HepG2 (cell line): ENCODE data around the gene ALDOA. TPM values are rescaled to one million over a fixed set of nuclear protein-coding genes. Genes with fewer than 3 reads are reported as not detected.

ENCODE experiments used
- AGO2 ChIP-seq: fragments of 200-400 bp; formaldehyde crosslinking; optimal IDR thresholded peaks from 2 replicates; pipeline ENCODE3; 2017; ENCODE audit warnings: mild to moderate bottlenecking, low read depth, low read length, moderate library complexity
- CENPX ChIP-seq: sonication (generic); formaldehyde crosslinking; IDR thresholded peaks from 2 replicates; pipeline ENCODE4 v1.9.0; 2021; ENCODE audit warnings: mild to moderate bottlenecking, missing genetic modification reagents, moderate library complexity
- GABPB1 ChIP-seq: IDR thresholded peaks from 2 replicates; pipeline ENCODE4 v1.6.1; 2016; ENCODE audit warnings: mild to moderate bottlenecking, missing genetic modification reagents, moderate library complexity, missing compliant biosample characterization
- HNRNPLL ChIP-seq: fragments of 200-400 bp; formaldehyde crosslinking; IDR thresholded peaks from 2 replicates; pipeline ENCODE4 v1.6.1; 2017; ENCODE audit warnings: mild to moderate bottlenecking, low read depth, low read length; ENCODE audit not compliant: poor library complexity, severe bottlenecking
- HNRNPUL1 ChIP-seq: fragments of 200-400 bp; formaldehyde crosslinking; IDR thresholded peaks from 2 replicates; pipeline ENCODE4 v1.6.1; 2017; ENCODE audit warnings: low read depth, mild to moderate bottlenecking, low read length, moderate library complexity
- KMT2B ChIP-seq: IDR thresholded peaks from 2 replicates; pipeline ENCODE4 v1.6.1; 2016; ENCODE audit warnings: missing genetic modification reagents, missing compliant biosample characterization
- RBFOX2 ChIP-seq: fragments of 200-400 bp; formaldehyde crosslinking; IDR thresholded peaks from 2 replicates; pipeline ENCODE4 v1.6.1; 2017; ENCODE audit warnings: low read depth, mild to moderate bottlenecking, low read length
- SIN3A ChIP-seq: IDR thresholded peaks from 2 replicates; pipeline ENCODE4 v1.6.1; 2011; ENCODE audit warnings: low read depth, mild to moderate bottlenecking, control low read depth, low read length, borderline replicate concordance
- ZNF207 ChIP-seq: fragments of 450-650 bp; IDR thresholded peaks from 2 replicates; pipeline ENCODE4 v1.6.1; 2016; ENCODE audit warnings: antibody characterized with exemption, borderline replicate concordance
- ZNF652 ChIP-seq: IDR thresholded peaks from 2 replicates; pipeline ENCODE4 v1.6.1; 2016; ENCODE audit warnings: low read depth, borderline replicate concordance
- ZNF747 ChIP-seq: sonication (generic); formaldehyde crosslinking; IDR thresholded peaks from 2 replicates; pipeline ENCODE4 v1.8.1; 2023; ENCODE audit warnings: missing genetic modification reagents, mild to moderate bottlenecking, borderline replicate concordance
- ZNF761 ChIP-seq: sonication (generic); formaldehyde crosslinking; conservative IDR thresholded peaks from 2 replicates; pipeline ENCODE4 v1.4.0; 2020; ENCODE audit warnings: mild to moderate bottlenecking, missing genetic modification reagents
- ZSCAN9 ChIP-seq: IDR thresholded peaks from 2 replicates; pipeline ENCODE4 v1.6.1; 2016; ENCODE audit warnings: borderline replicate concordance
- polyA plus RNA-seq, 8 experiments: library from polyadenylated mRNA; depleted of rRNA in 3 of 8; stranded (reverse) in 7 of 8; unstranded in 1 of 8; fragments of >200 nt; fragmentation: Illumina TruSeq in 4 of 8; extraction: Trizol in 4 of 8; gene quantifications; 2 replicates each; pipeline versions ENCODE4 v1.2.1 to v1.2.3, GENCODE V29; 2011 to 2016; ENCODE audit warnings: low read depth in 4 of 8, missing spikeins in 1 of 8, mixed read lengths in 1 of 8; ENCODE audit not compliant: insufficient read depth in 1 of 8
- total RNA-seq, 5 experiments: library from RNA; depleted of rRNA; stranded (reverse); fragments of >200 nt; fragmentation: Illumina TruSeq; extraction: Trizol; gene quantifications; 2 replicates each; pipeline ENCODE4 v1.2.3, GENCODE V29; 2016; ENCODE audit warnings: low read depth in 1 of 5
- TF ChIP-seq, protein P1 (sequence below): sonication (generic); formaldehyde crosslinking; IDR thresholded peaks from 2 replicates; pipeline ENCODE4 v1.5.1; 2020; ENCODE audit warnings: mild to moderate bottlenecking, missing genetic modification reagents, moderate library complexity
- TF ChIP-seq, protein P2 (sequence below): sonication (generic); formaldehyde crosslinking; IDR thresholded peaks from 2 replicates; pipeline ENCODE4 v1.9.0; 2021; ENCODE audit warnings: missing genetic modification reagents, mild to moderate bottlenecking, borderline replicate concordance
- TF ChIP-seq, protein P3 (sequence below): IDR thresholded peaks from 2 replicates; pipeline ENCODE4 v1.6.1; 2016; ENCODE audit warnings: mild to moderate bottlenecking, missing biosample characterization, missing genetic modification reagents
- TF ChIP-seq, protein P4 (sequence below): IDR thresholded peaks from 2 replicates; pipeline ENCODE4 v1.6.1; 2016; ENCODE audit warnings: low read depth, borderline replicate concordance
- TF ChIP-seq, protein P5 (sequence below): sonication (generic); formaldehyde crosslinking; IDR thresholded peaks from 2 replicates; pipeline ENCODE4 v1.4.0; 2020; ENCODE audit warnings: missing genetic modification reagents
- TF ChIP-seq, protein P6 (sequence below): sonication (generic); formaldehyde crosslinking; IDR thresholded peaks from 2 replicates; pipeline ENCODE4 v1.4.0; 2020; ENCODE audit warnings: missing genetic modification reagents

ALDOA gene
- total and polyA plus RNA-seq, 2 of the 13 experiments (the other 11 are each of a cell fraction or from before 2014, with no cell fraction given), result 925 to 1,884 TPM

DNA sequence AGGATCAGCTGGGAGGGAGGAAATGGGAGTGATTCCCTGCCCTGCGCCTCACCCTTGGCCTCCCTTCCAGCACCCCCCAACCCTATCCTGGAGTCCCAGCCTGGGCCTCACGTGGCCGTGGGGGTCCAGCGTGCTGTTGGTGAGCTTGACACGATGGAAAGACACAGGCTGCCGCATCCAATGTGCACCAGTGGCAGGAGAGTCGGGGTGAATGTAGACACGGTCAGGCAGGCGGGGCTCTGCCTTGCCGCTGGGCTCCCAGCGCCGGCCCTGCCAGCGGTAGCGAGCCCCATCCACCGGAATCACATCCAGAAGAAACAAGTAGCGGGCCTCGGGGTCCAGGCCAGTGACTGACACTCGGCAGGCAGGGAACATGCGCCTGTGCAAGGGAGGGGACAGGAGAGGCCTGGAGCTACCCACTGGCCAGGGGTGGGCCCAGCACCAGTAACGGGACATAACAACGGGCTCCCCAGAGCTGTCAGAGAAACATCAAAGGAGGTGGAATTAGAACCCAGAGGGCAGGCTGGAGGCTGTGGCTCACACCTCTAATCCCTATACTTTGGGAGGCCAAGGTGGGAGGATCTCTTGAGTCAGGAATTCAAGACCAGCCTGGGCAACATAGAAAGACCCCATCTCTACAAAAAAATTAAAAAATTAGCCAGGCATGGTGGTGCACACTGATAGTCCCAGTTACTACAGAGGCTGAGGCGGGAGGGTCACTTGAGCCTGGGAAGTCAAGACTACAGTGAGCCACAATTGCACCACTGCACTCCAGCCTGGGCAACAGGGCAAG lies 23.5 kb downstream of the ALDOA start (continued):
- no peak for TF ChIP-seq ZNF761 (CRISPR knock-in tag)
- TF ChIP-seq ZNF207, result no peak
- TF ChIP-seq, protein P1, sequence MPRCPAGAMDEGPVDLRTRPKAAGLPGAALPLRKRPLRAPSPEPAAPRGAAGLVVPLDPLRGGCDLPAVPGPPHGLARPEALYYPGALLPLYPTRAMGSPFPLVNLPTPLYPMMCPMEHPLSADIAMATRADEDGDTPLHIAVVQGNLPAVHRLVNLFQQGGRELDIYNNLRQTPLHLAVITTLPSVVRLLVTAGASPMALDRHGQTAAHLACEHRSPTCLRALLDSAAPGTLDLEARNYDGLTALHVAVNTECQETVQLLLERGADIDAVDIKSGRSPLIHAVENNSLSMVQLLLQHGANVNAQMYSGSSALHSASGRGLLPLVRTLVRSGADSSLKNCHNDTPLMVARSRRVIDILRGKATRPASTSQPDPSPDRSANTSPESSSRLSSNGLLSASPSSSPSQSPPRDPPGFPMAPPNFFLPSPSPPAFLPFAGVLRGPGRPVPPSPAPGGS, result no peak
- peak; percentile 60 for TF ChIP-seq HNRNPLL
- no peak for TF ChIP-seq ZNF652 (CRISPR knock-in tag)
- TF ChIP-seq ZNF747, result no peak
- TF ChIP-seq AGO2, result peak; percentile 79
- no peak for TF ChIP-seq CENPX (CRISPR knock-in tag)
- TF ChIP-seq, protein P2, sequence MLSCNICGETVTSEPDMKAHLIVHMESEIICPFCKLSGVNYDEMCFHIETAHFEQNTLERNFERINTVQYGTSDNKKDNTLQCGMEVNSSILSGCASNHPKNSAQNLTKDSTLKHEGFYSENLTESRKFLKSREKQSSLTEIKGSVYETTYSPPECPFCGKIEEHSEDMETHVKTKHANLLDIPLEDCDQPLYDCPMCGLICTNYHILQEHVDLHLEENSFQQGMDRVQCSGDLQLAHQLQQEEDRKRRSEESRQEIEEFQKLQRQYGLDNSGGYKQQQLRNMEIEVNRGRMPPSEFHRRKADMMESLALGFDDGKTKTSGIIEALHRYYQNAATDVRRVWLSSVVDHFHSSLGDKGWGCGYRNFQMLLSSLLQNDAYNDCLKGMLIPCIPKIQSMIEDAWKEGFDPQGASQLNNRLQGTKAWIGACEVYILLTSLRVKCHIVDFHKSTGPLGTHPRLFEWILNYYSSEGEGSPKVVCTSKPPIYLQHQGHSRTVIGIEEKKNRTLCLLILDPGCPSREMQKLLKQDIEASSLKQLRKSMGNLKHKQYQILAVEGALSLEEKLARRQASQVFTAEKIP, result no peak
- TF ChIP-seq, protein P3, sequence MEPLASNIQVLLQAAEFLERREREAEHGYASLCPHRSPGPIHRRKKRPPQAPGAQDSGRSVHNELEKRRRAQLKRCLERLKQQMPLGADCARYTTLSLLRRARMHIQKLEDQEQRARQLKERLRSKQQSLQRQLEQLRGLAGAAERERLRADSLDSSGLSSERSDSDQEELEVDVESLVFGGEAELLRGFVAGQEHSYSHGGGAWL (CRISPR knock-in tag), result no peak
- no peak for TF ChIP-seq KMT2B (CRISPR knock-in tag)
- TF ChIP-seq RBFOX2, result no peak
- no peak for TF ChIP-seq ZSCAN9 (CRISPR knock-in tag)
- TF ChIP-seq, protein P4, sequence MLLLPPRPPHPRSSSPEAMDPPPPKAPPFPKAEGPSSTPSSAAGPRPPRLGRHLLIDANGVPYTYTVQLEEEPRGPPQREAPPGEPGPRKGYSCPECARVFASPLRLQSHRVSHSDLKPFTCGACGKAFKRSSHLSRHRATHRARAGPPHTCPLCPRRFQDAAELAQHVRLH (CRISPR knock-in tag), result peak; percentile 79; the same call in 1 of the 2 replicates
- TF ChIP-seq SIN3A, result no peak
- TF ChIP-seq, protein P5, sequence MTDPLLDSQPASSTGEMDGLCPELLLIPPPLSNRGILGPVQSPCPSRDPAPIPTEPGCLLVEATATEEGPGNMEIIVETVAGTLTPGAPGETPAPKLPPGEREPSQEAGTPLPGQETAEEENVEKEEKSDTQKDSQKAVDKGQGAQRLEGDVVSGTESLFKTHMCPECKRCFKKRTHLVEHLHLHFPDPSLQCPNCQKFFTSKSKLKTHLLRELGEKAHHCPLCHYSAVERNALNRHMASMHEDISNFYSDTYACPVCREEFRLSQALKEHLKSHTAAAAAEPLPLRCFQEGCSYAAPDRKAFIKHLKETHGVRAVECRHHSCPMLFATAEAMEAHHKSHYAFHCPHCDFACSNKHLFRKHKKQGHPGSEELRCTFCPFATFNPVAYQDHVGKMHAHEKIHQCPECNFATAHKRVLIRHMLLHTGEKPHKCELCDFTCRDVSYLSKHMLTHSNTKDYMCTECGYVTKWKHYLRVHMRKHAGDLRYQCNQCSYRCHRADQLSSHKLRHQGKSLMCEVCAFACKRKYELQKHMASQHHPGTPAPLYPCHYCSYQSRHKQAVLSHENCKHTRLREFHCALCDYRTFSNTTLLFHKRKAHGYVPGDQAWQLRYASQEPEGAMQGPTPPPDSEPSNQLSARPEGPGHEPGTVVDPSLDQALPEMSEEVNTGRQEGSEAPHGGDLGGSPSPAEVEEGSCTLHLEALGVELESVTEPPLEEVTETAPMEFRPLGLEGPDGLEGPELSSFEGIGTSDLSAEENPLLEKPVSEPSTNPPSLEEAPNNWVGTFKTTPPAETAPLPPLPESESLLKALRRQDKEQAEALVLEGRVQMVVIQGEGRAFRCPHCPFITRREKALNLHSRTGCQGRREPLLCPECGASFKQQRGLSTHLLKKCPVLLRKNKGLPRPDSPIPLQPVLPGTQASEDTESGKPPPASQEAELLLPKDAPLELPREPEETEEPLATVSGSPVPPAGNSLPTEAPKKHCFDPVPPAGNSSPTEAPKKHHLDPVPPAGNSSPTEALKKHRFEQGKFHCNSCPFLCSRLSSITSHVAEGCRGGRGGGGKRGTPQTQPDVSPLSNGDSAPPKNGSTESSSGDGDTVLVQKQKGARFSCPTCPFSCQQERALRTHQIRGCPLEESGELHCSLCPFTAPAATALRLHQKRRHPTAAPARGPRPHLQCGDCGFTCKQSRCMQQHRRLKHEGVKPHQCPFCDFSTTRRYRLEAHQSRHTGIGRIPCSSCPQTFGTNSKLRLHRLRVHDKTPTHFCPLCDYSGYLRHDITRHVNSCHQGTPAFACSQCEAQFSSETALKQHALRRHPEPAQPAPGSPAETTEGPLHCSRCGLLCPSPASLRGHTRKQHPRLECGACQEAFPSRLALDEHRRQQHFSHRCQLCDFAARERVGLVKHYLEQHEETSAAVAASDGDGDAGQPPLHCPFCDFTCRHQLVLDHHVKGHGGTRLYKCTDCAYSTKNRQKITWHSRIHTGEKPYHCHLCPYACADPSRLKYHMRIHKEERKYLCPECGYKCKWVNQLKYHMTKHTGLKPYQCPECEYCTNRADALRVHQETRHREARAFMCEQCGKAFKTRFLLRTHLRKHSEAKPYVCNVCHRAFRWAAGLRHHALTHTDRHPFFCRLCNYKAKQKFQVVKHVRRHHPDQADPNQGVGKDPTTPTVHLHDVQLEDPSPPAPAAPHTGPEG (CRISPR knock-in tag), result 0 out of 2 replicates have a peak, but pooled peaks have one; percentile 53
- no peak for TF ChIP-seq HNRNPUL1
- TF ChIP-seq, protein P6, sequence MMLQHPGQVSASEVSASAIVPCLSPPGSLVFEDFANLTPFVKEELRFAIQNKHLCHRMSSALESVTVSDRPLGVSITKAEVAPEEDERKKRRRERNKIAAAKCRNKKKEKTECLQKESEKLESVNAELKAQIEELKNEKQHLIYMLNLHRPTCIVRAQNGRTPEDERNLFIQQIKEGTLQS (CRISPR knock-in tag), result no peak
- TF ChIP-seq GABPB1, result peak; percentile 45; the same call in 1 of the 2 replicates
